NCI-H345 treated with DMSO at 0.1 percent for 48 hours (cell line): ENCODE results near the gene MAML3.

ENCODE experiments used
- DNase-seq: peaks from one replicate; lab custom pipeline; 2025; ENCODE audit not compliant: unreplicated experiment; lab: John Stamatoyannopoulos, UW

The MAML3 gene

DNA sequence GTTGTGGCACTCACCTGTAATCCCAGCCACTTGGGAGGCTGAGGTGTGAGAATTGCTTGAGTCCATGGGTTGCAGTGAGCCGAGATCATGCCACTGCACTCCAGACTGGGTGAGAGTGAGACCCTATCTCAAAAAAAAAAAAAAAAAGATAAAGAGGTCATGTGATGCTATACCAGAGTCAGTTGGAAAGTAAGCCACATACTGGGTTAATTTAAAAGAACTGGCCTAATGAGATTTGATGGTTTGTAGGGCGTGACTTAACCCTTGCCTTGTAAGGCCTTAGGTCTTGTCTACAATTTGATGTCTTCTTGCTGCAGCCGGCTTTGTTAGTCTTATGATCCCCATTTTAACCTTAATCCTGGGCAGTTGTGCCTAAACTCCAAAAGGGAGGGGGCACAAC lies 483.2 kb downstream of the MAML3 start:
- no peak for DNase-seq

DNA sequence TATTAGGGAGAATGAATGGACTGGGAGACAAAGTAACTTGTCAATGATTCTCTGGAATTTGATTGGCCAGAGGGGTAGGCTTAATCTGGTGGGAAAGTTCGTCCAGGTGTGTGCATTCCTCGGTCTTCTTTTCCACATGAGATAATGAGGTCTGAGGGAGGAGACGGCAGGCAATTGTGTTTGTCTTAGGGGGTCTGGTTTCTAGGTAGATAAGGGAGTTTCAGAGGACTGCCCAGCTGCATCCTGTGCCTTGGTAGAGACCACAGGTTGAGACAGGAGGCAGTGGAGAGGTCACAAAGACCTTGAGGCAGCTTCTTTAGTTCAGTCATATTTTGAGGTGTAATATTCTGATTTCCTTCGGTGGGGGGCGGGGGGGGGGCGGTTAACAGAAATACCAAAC lies 484.1 kb downstream of the MAML3 start:
- DNase-seq, result no peak

DNA sequence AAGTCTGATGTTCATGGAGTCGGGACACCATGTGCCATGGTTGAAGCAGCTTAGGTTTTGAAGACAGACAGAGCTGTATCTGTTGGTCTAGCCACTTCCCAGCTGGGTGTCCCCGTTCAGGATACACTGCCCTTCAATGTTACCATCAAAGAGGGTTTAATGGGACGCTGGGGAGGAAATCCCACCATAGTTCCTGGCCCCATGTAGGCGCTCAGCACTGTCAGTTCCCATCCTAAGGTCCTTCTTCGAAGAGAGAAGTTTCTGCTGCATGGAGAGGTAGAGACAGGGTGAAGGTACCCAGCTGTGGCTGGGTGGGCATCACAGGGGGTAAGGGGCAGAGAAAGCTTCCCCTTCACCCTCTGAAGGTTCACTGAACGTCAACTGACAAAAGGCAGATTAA lies 484.6 kb downstream of the MAML3 start:
- no peak for DNase-seq

DNA sequence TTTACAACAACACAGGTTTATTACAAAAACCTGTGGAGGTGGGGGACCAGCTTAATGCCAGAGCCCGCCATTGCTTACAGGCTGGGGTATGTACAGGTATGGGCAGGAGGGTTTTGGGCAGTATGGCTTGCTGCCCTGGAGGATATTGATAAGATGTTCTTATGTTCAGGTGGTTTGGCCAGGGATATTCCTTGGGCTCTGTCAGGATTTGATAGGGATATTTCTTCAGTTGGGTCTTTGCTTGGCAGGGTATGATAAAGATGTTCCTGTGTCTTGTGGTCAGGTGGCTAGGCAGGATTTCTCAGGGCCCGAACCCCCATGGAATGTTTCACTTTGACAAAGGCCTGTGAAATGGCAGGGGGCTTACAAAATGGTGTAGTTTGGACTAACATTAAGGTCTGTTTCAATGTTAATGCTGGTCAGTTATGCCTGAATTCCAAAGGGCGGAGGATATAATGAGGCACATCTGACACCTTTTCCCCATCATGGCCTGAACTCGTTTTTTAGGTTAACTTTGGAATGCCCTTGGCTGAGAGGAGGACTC lies 485.3 kb downstream of the MAML3 start:
- DNase-seq, result no peak

DNA sequence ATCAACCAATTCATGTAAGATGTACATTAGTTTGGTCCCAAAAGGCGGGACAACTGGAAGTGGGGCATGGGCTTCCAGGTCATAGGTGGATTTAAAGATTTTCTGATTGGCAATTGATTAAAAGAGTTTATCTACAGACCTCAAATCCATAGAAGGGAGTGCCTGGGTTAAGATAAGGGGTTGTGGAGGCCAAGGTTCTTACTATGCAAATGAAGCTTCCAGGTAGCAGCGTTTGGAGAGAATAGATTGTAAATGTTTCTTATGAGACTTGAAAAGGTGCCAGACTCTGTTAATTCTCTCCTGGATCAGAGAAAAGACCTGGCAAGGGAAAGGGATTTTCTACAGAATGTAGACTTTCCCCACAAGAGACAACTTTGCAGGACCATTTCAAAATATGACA lies 485.9 kb downstream of the MAML3 start:
- no peak for DNase-seq
